Heart left ventricle (tissue), 16 donors: ENCODE data around the gene LY6G5C. TPM values are rescaled to one million over a fixed set of nuclear protein-coding genes. Genes with fewer than 3 reads are reported as not detected.

ENCODE experiments used
- ATAC-seq, 4 donors: fragments of 200-7000 bp; cut with Tn5 transposase; one replicate each; pipeline ENCODE4 v1.9.1; 2020 to 2022; ENCODE audit warnings: moderate library complexity in 4 of 4, mild to moderate bottlenecking in 3 of 4, moderate number of reproducible peaks in 1 of 4
- DNase-seq, 5 donors: peaks; one replicate each; pipeline ENCODE4 v3.0.0-alpha.2; 2020
- H3K27ac ChIP-seq, 12 donors: fragments of 200-600 bp; sonication (generic) in 4 of 12; one replicate each; pipeline versions ENCODE4 v1.5.0 to v1.8.0; 2016 to 2022; ENCODE audit warnings: mild to moderate bottlenecking in 2 of 12
- H3K27me3 ChIP-seq, 9 donors: fragments of 200-600 bp; sonication (generic) in 2 of 9; one replicate each; pipeline versions ENCODE4 v1.5.1 to v1.8.0; 2016 to 2022; ENCODE audit warnings: mild to moderate bottlenecking in 3 of 9
- H3K36me3 ChIP-seq, 9 donors: fragments of 200-600 bp; sonication (generic) in 2 of 9; one replicate each; pipeline versions ENCODE4 v1.5.0 to v1.8.0; 2018 to 2022; ENCODE audit warnings: mild to moderate bottlenecking in 2 of 9
- H3K4me1 ChIP-seq, 12 donors: fragments of 200-600 bp; sonication (generic) in 4 of 12; one replicate each; pipeline versions ENCODE4 v1.5.0 to v1.8.0; 2016 to 2022; ENCODE audit warnings: mild to moderate bottlenecking in 3 of 12
- H3K4me3 ChIP-seq, 12 donors: fragments of 200-600 bp; sonication (generic) in 4 of 12; one replicate each; pipeline versions ENCODE4 v1.5.0 to v1.8.0; 2017 to 2022; ENCODE audit warnings: mild to moderate bottlenecking in 9 of 12, moderate library complexity in 4 of 12
- H3K9me3 ChIP-seq, 12 donors: fragments of 200-600 bp; sonication (generic) in 4 of 12; one replicate each; pipeline versions ENCODE4 v1.5.0 to v1.8.0; 2016 to 2022; ENCODE audit warnings: mild to moderate bottlenecking in 1 of 12
- POLR2A ChIP-seq, 2 donors: fragments of 450-650 bp; IDR thresholded peaks; one replicate each; pipeline ENCODE4 v1.6.1; 2017; ENCODE audit warnings: antibody characterized with exemption in 2 of 2, mild to moderate bottlenecking in 2 of 2, moderate library complexity in 2 of 2
- WGBS, 4 donors: extraction: QIAGEN DNeasy Blood & Tissue Kit in 2 of 4; methylation state at CpG; one replicate each; pipeline versions ENCODE4 v1.1.5 to v1.1.7; 2013 to 2018; 5-methylcytosine and 5-hydroxymethylcytosine counted together
- intact Hi-C, 10 donors: fragments of 100-400 bp; cut with DNase I; formaldehyde crosslinking; loops; one replicate each; pipeline versions ENCODE4 v1.11.1 to v1.14.2; 2022
- polyA plus RNA-seq, 2 donors: library from polyadenylated mRNA; stranded (reverse); fragments of 200-250 nt; gene quantifications; one replicate each; pipeline ENCODE4 v1.2.3, GENCODE V29; 2013
- total RNA-seq, 9 donors: library from RNA; depleted of rRNA in 2 of 9; stranded (reverse); fragments of >200 nt in 2 of 9; fragmentation: NEBNext Ultra II Directional in 3 of 9; extraction: Animal tissue kit (Norgen Biotek cat#: 25700) in 3 of 9; gene quantifications; one replicate each; pipeline versions ENCODE4 v1.1.0 to v1.2.4, GENCODE V29; 2016 to 2023
- TF ChIP-seq, protein P1 (sequence below), 12 donors: fragments of 200-600 bp; sonication (generic) in 4 of 12; IDR thresholded peaks; one replicate each; pipeline versions ENCODE4 v1.5.0 to v1.8.0; 2018 to 2022; ENCODE audit warnings: antibody characterized with exemption in 12 of 12, mild to moderate bottlenecking in 5 of 12
- donor health status: ischemic (EF 13 %, LVEDD 7.1; RV severe dilation, severe dysfunction).
- donor health status: healthy with polysubstance abuse.
- donor health status: DM: no; HTN: yes; CAD: no.
- donor health status: DM: no; HTN: no; CAD: no.
- donor health status: ischemic (EF 25% LVEDD 6.9; RV normal size, moderate dysfunction).
- donor health status: ischemic (EF 25% LVEDD 5.7; RV mildly dilated, moderate dysfunction).
- donor health status: healthy.
- donor health status: DM: yes; HTN: yes; CAD: no.
- donor health status: ischemic (EF 35%, LVEDD 5.7; RV mildly dilated, moderate dysfunction).
- donor health status: nonischemic (EF 11% LVEDD 7.7; RV severe dilation, severe dysfunction).
- donor health status: DM: yes; HTN: yes; CAD: no.
- donor health status: PGD.
- donor health status: ischemic (EF 29% LVEDD 5.4; RV normal size, mild dysfunction).
- donor health status: nonischemic (EF 23%, LVEDD 6.1; RV moderate dilation, normal function).

The LY6G5C gene
- total and polyA plus RNA-seq, 11 donors, result 1.3 to 3.1 (median 2.2) TPM

DNA sequence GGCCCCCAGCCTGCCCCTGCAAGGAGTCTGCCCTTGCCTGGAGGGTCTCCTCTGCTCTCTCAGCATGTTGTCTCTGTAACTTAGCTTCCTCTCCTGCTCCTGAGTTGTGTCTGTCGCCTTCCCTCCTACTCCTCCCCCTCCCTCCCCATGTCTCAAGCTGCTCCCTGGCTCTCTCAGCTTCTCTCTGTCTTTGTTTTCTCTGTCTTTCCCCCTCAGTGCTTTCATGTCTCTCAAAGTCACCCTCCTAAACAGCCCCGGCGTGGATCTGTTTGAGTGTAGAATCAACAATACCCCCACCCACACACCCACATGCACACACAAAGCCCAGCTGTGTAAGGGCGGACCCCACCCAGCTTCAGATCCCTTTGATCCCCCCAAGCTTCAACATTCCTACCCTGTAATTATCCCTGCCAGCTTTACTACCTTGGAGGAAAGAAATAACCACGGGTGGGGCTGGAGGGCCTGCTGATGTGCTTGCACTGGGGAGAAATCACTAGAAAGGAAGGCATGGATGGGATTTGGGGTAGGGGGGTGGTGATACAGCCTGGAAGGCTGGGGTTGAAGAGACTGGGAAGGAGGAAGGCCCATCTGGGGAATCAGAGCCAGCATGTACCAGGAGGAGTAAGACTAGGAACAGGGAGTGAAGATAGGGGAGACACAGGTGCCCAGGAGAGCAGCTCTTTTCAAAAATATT lies 33.3 kb upstream of the LY6G5C start:
- H3K4me1 ChIP-seq, result peaks cover 0 to 11% (median 0%) of the 10 kb centered on the region in 12 donors
- no peaks in the 10 kb centered on the region for H3K9me3 ChIP-seq
- ATAC-seq, result no peak
- 47 to 53% (median 49%) methylated on average over 5 of the region's 5 CpGs for WGBS, 4 donors
- no peak overlapping the region for H3K4me3 ChIP-seq
- H3K27me3 ChIP-seq, result no peaks in the 10 kb centered on the region
- no peak for TF ChIP-seq POLR2A (IDR thresholded peaks at IDR 0.05)
- TF ChIP-seq, protein P1, sequence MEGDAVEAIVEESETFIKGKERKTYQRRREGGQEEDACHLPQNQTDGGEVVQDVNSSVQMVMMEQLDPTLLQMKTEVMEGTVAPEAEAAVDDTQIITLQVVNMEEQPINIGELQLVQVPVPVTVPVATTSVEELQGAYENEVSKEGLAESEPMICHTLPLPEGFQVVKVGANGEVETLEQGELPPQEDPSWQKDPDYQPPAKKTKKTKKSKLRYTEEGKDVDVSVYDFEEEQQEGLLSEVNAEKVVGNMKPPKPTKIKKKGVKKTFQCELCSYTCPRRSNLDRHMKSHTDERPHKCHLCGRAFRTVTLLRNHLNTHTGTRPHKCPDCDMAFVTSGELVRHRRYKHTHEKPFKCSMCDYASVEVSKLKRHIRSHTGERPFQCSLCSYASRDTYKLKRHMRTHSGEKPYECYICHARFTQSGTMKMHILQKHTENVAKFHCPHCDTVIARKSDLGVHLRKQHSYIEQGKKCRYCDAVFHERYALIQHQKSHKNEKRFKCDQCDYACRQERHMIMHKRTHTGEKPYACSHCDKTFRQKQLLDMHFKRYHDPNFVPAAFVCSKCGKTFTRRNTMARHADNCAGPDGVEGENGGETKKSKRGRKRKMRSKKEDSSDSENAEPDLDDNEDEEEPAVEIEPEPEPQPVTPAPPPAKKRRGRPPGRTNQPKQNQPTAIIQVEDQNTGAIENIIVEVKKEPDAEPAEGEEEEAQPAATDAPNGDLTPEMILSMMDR (IDR thresholded peaks at IDR 0.05), result no peak
- intact Hi-C loops, result no loop called here
- peak in 1 of 5 donors; percentile 2 for DNase-seq
- H3K36me3 ChIP-seq, result no peaks in the 10 kb centered on the region
- no peak overlapping the region for H3K27ac ChIP-seq

DNA sequence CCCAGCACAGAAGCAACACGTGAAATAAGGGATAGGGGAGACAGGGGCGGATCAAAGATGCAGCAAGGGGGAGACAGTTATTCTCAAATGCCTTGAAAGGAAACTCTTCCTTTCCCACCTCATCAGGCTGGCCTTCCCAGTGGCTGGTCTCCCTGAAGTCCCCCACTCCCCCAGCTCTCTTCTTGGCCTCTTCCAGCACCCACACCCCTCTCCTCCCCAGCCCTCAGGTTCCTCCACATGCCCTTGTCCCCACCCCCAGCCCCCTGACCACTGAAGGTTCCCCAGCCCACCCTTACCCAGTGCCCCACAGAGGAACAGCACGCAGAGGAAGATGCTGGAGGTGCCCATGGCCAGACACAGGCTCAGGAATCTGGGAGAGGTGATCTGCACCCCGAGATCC lies 32.6 kb upstream of the LY6G5C start:
- TF ChIP-seq POLR2A (IDR thresholded peaks at IDR 0.05), result no peak
- TF ChIP-seq, protein P1 (IDR thresholded peaks at IDR 0.05), result no peak
- Histone ChIP-seq H3K36me3 (no peaks in the 10 kb centered on the region), H3K27me3 (no peaks in the 10 kb centered on the region), H3K9me3 (no peaks in the 10 kb centered on the region), H3K4me1 (peaks cover 0 to 11% (median 0%) of the 10 kb centered on the region in 12 donors), H3K4me3 (no peak overlapping the region), H3K27ac (no peak overlapping the region)
- 63 to 72% (median 67%) methylated on average over 3 to 4 of the region's 4 CpGs for WGBS, 4 donors
- peak in 1 of 5 donors; percentile 1 for DNase-seq
- ATAC-seq, result no peak
- intact Hi-C loops, result no loop called here

DNA sequence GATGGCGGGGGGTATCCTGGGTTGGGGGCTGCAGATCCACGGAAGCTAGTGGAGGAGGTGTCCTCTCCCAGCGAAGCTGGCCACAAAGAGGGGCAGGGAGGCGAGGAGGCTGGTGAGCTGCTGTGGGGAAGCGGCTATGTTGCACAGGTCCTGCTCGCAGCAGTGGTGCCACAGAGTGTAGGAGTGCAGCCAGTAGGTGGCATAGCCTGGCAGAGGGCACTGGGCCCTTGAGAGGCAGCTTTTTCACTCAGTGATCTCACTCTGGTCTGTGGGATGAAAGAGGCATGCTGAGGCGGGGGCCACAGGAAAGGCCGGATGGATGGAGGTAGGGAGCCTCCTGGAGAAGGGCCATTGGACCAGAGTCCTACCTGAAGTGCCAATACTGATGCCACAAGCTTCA lies 31.4 kb upstream of the LY6G5C start:
- H3K27ac ChIP-seq, result no peak overlapping the region
- H3K4me1 ChIP-seq, result peaks cover 0 to 11% (median 0%) of the 10 kb centered on the region in 12 donors
- no peaks in the 10 kb centered on the region for H3K27me3 ChIP-seq
- ATAC-seq (peak; percentile 61 to 78 (median 76)), DNase-seq (peak in 1 of 5 donors; percentile 52)
- no peaks in the 10 kb centered on the region for H3K36me3 ChIP-seq
- 75 to 85% (median 81%) methylated on average over 8 of the region's 8 CpGs for WGBS, 4 donors
- no peak for TF ChIP-seq POLR2A (IDR thresholded peaks at IDR 0.05)
- TF ChIP-seq, protein P1 (IDR thresholded peaks at IDR 0.05), result peak in 8 of 12 donors; percentile 13 to 38 (median 16)
- intact Hi-C loops, result no loop called here
- no peaks in the 10 kb centered on the region for H3K9me3 ChIP-seq
- H3K4me3 ChIP-seq, result no peak overlapping the region

DNA sequence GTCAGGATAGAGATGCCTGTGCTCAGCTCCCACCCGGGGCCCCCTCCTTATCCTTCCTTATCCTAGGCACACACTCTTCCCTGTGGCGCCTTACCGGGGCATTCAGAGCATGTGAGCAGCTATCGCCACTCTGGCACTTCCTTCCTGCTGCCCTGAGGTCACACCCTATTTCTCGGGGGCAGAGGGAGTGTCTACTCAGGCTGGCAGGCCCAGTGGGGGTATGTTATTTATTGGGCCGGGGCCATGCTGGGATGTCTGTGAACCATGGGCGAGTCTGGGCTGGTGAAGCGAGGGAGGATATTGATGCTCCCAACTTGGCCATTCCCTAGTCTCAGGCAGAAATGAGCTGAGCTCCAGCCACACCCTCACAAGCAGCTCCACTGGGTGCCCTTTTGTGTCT lies 30.4 kb upstream of the LY6G5C start:
- no peaks in the 10 kb centered on the region for H3K36me3 ChIP-seq
- DNase-seq, result no peak
- H3K27ac ChIP-seq, result no peak overlapping the region
- H3K9me3 ChIP-seq, result no peaks in the 10 kb centered on the region
- no peak overlapping the region for H3K4me3 ChIP-seq
- intact Hi-C loops, result no loop called here
- H3K4me1 ChIP-seq, result peaks cover 0 to 11% (median 0%) of the 10 kb centered on the region in 12 donors
- 48 to 56% (median 54%) methylated on average over 8 of the region's 8 CpGs for WGBS, 4 donors
- no peaks in the 10 kb centered on the region for H3K27me3 ChIP-seq
- ATAC-seq, result peak in 2 of 4 donors; percentile 36 to 51
- TF ChIP-seq, protein P1 (IDR thresholded peaks at IDR 0.05), result no peak
- TF ChIP-seq POLR2A (IDR thresholded peaks at IDR 0.05), result no peak
